Stimulated activated naive B cell treated with anti-CD40 and anti-IgM and Interleukin-4, amounts not matched to agents 10 μg/mL and 1 μg/mL and 100 μg/mL, for 72 hours (primary cell): ENCODE measurements around the gene LARGE1.

ENCODE experiments used
- ATAC-seq, 2 donors: fragments of 150-1000 bp; cut with Tn5 transposase; replicated peaks; 2 replicates each; pipeline ENCODE4 v1.10.0; 2021; ENCODE audit warnings: moderate library complexity in 1 of 2
- DNase-seq: peaks from one replicate; pipeline ENCODE4 v3.0.0; 2021
- H3K27ac Mint-ChIP-seq: one replicate; pipeline ENCODE4 v1.8.0; 2022; ENCODE audit warnings: mild to moderate bottlenecking, mixed read lengths
- H3K27me3 Mint-ChIP-seq, 2 donors: one replicate each; pipeline ENCODE4 v1.8.0; 2022; ENCODE audit warnings: mixed read lengths in 2 of 2
- H3K36me3 Mint-ChIP-seq, 2 donors: one replicate each; pipeline ENCODE4 v1.8.0; 2022; ENCODE audit warnings: mixed read lengths in 2 of 2, mild to moderate bottlenecking in 1 of 2
- H3K4me1 Mint-ChIP-seq, 2 donors: one replicate each; pipeline ENCODE4 v1.8.0; 2022; ENCODE audit warnings: mixed read lengths in 2 of 2, mild to moderate bottlenecking in 1 of 2
- H3K4me3 Mint-ChIP-seq, 2 donors: one replicate each; pipeline ENCODE4 v1.8.0; 2022; ENCODE audit warnings: mild to moderate bottlenecking in 2 of 2, mixed read lengths in 2 of 2, moderate library complexity in 1 of 2
- H3K9me3 Mint-ChIP-seq, 2 donors: one replicate each; pipeline ENCODE4 v1.8.0; 2022; ENCODE audit warnings: mixed read lengths in 2 of 2, mild to moderate bottlenecking in 1 of 2

The LARGE1 gene

GRCh38 chr22:33831207-33831606 lies 89.1 kb downstream of the LARGE1 start:
- ATAC-seq (no peak), DNase-seq (no peak)
- Mint-ChIP-seq H3K36me3 (peaks cover 5 to 13% of the 10 kb centered on the region in 2 donors), H3K4me1 (peaks cover 11 to 14% of the 10 kb centered on the region in 2 donors), H3K4me3 (no peak overlapping the region), H3K9me3 (no peaks in the 10 kb centered on the region), H3K27ac (no peak overlapping the region), H3K27me3 (no peaks in the 10 kb centered on the region)

- peak overlapping the region; percentile 4 for H3K27ac Mint-ChIP-seq
Observed at GRCh38 chr22:33829546-33830280, 90.6 kb downstream of the LARGE1 start.

DNA sequence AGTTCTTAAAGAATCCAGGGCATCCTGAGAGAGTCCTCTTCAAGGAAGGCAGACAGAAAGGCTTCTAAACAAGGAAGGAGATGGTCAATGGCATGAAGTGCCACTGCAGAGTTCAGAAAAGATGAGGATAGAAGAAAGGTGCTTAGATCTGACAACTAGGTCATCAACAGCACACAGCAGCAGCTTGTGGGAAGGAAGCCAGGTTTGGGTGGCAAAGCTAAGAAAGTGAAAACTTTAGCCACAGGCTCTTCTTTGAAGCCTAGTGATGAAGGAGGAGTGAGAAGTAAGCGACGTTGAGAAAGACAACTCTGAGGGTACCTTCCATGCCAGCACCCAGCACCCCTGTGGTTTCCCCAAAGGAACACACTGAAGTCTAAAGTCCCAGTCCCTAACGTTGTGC lies 92.0 kb downstream of the LARGE1 start:
- ATAC-seq (no peak), DNase-seq (no peak)
- H3K27ac Mint-ChIP-seq: no peak overlapping the region
- H3K4me1 Mint-ChIP-seq: peaks cover 9 to 16% of the 10 kb centered on the region in 2 donors
- peaks cover 13 to 33% of the 10 kb centered on the region in 2 donors for H3K36me3 Mint-ChIP-seq
- no peaks in the 10 kb centered on the region for H3K27me3 Mint-ChIP-seq
- peaks cover 0 to 14% of the 10 kb centered on the region in 2 donors for H3K9me3 Mint-ChIP-seq
- no peak overlapping the region for H3K4me3 Mint-ChIP-seq

More at GRCh38 chr22:33829546-33830280, 90.6 kb downstream of the LARGE1 start:
- DNase-seq (no peak), ATAC-seq (no peak)
- Mint-ChIP-seq H3K4me1 (peaks cover 9 to 14% of the 10 kb centered on the region in 2 donors), H3K27me3 (no peaks in the 10 kb centered on the region), H3K36me3 (peaks cover 5 to 19% of the 10 kb centered on the region in 2 donors), H3K9me3 (peaks cover 0 to 3% of the 10 kb centered on the region in 2 donors), H3K4me3 (no peak overlapping the region)

GRCh38 chr22:33825761-33826160 lies 94.5 kb downstream of the LARGE1 start:
- H3K36me3 Mint-ChIP-seq: peaks cover 15 to 35% of the 10 kb centered on the region in 2 donors
- peaks cover 7 to 13% of the 10 kb centered on the region in 2 donors for H3K4me1 Mint-ChIP-seq
- no peak for DNase-seq
- H3K4me3 Mint-ChIP-seq: no peak overlapping the region
- ATAC-seq: no peak
- peaks cover 0 to 14% of the 10 kb centered on the region in 2 donors for H3K9me3 Mint-ChIP-seq
- no peak overlapping the region for H3K27ac Mint-ChIP-seq
- peaks cover 0 to 2% of the 10 kb centered on the region in 2 donors for H3K27me3 Mint-ChIP-seq

- Mint-ChIP-seq H3K4me1 (peaks cover 7 to 14% of the 10 kb centered on the region in 2 donors), H3K36me3 (peaks cover 16 to 31% of the 10 kb centered on the region in 2 donors), H3K9me3 (peaks cover 0 to 17% of the 10 kb centered on the region in 2 donors), H3K27me3 (peaks cover 0 to 5% of the 10 kb centered on the region in 2 donors), H3K27ac (no peak overlapping the region), H3K4me3 (no peak overlapping the region)
- ATAC-seq (no peak), DNase-seq (no peak)
Observed at GRCh38 chr22:33823552-33823951, 96.7 kb downstream of the LARGE1 start.

DNA sequence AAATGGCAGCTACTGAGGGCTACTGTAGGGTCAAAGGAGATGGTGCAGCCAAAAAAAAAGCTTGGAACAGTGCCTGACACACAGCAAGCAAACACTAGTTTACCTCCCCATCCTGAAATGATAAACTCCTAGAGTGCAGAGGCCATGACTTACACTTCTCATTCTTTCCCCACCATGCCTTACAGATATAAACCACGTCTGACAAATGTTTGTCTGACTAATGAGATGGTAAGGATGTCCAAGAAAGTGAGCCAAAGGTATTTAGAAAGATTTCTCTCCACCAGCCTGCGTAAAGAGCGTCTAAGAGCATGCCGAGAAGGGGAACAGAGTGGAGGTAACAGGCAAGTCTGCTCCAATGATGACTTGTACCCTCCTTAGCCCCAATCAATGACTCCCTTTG lies 99.0 kb downstream of the LARGE1 start:
- Mint-ChIP-seq H3K4me3 (no peak overlapping the region), H3K9me3 (peaks cover 0 to 25% of the 10 kb centered on the region in 2 donors), H3K4me1 (peaks cover 6 to 7% of the 10 kb centered on the region in 2 donors), H3K36me3 (peaks cover 13 to 29% of the 10 kb centered on the region in 2 donors), H3K27me3 (peaks cover 0 to 5% of the 10 kb centered on the region in 2 donors), H3K27ac (no peak overlapping the region)
- DNase-seq: no peak
- no peak for ATAC-seq

GRCh38 chr22:33819743-33820142 lies 100.5 kb downstream of the LARGE1 start:
- no peak for ATAC-seq
- no peak for DNase-seq
- peaks cover 17 to 29% of the 10 kb centered on the region in 2 donors for H3K36me3 Mint-ChIP-seq
- no peak overlapping the region for H3K27ac Mint-ChIP-seq
- peaks cover 0 to 25% of the 10 kb centered on the region in 2 donors for H3K9me3 Mint-ChIP-seq
- H3K27me3 Mint-ChIP-seq: peaks cover 0 to 5% of the 10 kb centered on the region in 2 donors
- H3K4me3 Mint-ChIP-seq: no peak overlapping the region
- H3K4me1 Mint-ChIP-seq: peaks cover 6 to 12% of the 10 kb centered on the region in 2 donors

DNA sequence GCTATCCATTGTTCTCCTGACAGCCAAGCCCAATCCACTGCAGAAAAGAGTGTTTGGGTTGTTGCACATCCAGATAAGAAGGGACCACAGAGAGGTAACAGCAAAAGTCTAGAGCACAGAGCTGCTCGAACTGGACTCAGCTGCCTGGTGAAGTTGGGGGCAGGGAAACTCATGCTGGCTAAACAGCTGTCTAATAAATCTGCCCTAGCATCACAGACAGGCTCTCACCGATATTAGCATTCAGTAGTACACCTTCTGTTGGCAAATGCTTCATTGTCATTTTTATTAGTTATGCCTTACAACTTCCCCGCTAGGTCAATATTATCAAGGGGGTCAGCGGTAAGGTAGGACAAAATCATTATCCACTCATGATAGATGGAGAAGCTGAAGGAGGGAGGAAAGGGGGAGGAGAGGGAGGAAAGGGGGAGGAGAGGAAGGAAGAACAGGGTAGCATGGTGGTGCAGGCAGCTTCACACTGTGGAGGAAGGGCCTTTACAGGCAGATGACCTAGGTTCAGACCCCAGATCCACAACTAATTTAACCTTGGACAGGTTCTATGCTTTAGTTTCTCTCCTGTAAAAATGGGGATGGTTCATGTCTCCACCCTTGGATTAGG lies 102.7 kb downstream of the LARGE1 start:
- H3K27me3 Mint-ChIP-seq: peaks cover 0 to 5% of the 10 kb centered on the region in 2 donors
- no peak overlapping the region for H3K4me3 Mint-ChIP-seq
- peaks cover 14 to 29% of the 10 kb centered on the region in 2 donors for H3K36me3 Mint-ChIP-seq
- peaks cover 0 to 14% of the 10 kb centered on the region in 2 donors for H3K9me3 Mint-ChIP-seq
- DNase-seq: no peak
- ATAC-seq: no peak
- H3K4me1 Mint-ChIP-seq: peaks cover 15 to 18% of the 10 kb centered on the region in 2 donors
- no peak overlapping the region for H3K27ac Mint-ChIP-seq

- no peak overlapping the region for H3K27ac Mint-ChIP-seq
- H3K36me3 Mint-ChIP-seq: peaks cover 12 to 26% of the 10 kb centered on the region in 2 donors
- H3K9me3 Mint-ChIP-seq: peaks cover 0 to 11% of the 10 kb centered on the region in 2 donors
- ATAC-seq (no peak), DNase-seq (no peak)
- H3K27me3 Mint-ChIP-seq: no peaks in the 10 kb centered on the region
- H3K4me1 Mint-ChIP-seq: peaks cover 32 to 51% of the 10 kb centered on the region in 2 donors
- no peak overlapping the region for H3K4me3 Mint-ChIP-seq
Observed at GRCh38 chr22:33812360-33812977, 107.8 kb downstream of the LARGE1 start.

GRCh38 chr22:33811686-33812085 lies 108.6 kb downstream of the LARGE1 start:
- Mint-ChIP-seq H3K9me3 (peaks cover 0 to 7% of the 10 kb centered on the region in 2 donors), H3K27ac (no peak overlapping the region), H3K4me1 (peaks cover 32 to 52% of the 10 kb centered on the region in 2 donors), H3K36me3 (peaks cover 10 to 23% of the 10 kb centered on the region in 2 donors), H3K4me3 (peak overlapping the region; percentile 11 to 14), H3K27me3 (no peaks in the 10 kb centered on the region)
- ATAC-seq (peak; percentile 71 to 84), DNase-seq (peak; percentile 9)

DNA sequence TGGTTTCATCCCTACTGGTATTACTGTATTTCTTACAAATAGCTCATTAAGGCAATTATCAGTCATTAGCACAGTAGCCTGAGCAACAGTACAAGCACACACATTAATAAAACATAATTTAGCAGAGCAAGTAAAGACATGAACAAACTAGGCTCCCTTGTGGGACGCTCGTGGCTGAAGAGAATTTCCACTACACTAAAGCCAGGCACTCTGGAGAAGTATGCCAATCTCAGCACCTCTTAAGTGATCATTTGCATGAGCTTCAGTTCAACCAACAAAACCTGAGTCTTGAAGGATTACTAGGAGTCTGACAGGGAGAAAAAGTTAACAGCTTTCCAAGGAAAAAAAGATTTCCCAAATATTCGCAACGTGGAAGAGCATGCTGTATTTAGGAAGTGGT lies 109.1 kb downstream of the LARGE1 start:
- peaks cover 10 to 23% of the 10 kb centered on the region in 2 donors for H3K36me3 Mint-ChIP-seq
- no peak overlapping the region for H3K27ac Mint-ChIP-seq
- no peak for DNase-seq
- peak overlapping the region; percentile 11 to 23 for H3K4me3 Mint-ChIP-seq
- peaks cover 0 to 2% of the 10 kb centered on the region in 2 donors for H3K9me3 Mint-ChIP-seq
- peaks cover 32 to 54% of the 10 kb centered on the region in 2 donors for H3K4me1 Mint-ChIP-seq
- peak; percentile 34 to 41 for ATAC-seq
- H3K27me3 Mint-ChIP-seq: no peaks in the 10 kb centered on the region

GRCh38 chr22:33807470-33807869 lies 112.8 kb downstream of the LARGE1 start:
- Mint-ChIP-seq H3K9me3 (peaks cover 6 to 11% of the 10 kb centered on the region in 2 donors), H3K27me3 (no peaks in the 10 kb centered on the region), H3K27ac (no peak overlapping the region), H3K4me1 (peaks cover 25 to 44% of the 10 kb centered on the region in 2 donors), H3K4me3 (no peak overlapping the region), H3K36me3 (peaks cover 2 to 7% of the 10 kb centered on the region in 2 donors)
- ATAC-seq (no peak), DNase-seq (no peak)

DNA sequence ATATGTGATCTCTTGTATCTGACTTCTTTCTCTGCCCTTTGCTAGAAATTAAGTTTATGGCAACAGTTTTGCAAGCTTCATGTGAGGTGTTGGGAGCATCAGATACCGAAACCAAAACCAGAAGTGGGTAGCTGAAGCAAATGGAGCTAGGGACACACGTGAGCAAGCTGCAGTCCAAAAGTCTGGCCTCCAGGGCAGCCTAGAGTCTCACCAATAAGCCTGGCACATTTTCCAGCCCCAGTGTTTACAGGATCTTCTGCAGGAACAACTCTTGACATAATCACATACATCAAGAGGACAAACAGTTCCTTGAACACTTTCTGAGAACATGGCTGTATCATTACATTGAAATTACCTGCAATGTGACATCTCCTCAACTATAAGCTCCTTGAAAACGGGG lies 114.1 kb downstream of the LARGE1 start:
- ATAC-seq (peak; percentile 66 to 73), DNase-seq (no peak)
- peaks cover 2 to 13% of the 10 kb centered on the region in 2 donors for H3K36me3 Mint-ChIP-seq
- H3K27me3 Mint-ChIP-seq: no peaks in the 10 kb centered on the region
- peaks cover 10 to 15% of the 10 kb centered on the region in 2 donors for H3K9me3 Mint-ChIP-seq
- H3K4me3 Mint-ChIP-seq: peak overlapping the region; percentile 16 to 29
- H3K27ac Mint-ChIP-seq: no peak overlapping the region
- H3K4me1 Mint-ChIP-seq: peaks cover 14 to 31% of the 10 kb centered on the region in 2 donors
